ENCODE measurements around the gene GFPT2. TPM values are rescaled to one million over a fixed set of nuclear protein-coding genes. Genes with fewer than 3 reads are reported as not detected.
"Not testable (repeated sequence)": the region's sequence is repeated elsewhere in the genome, so short reads cannot be mapped to it uniquely, and the experiment has no call there.

GFPT2 gene
- total RNA-seq, 1 experiment from 2014 or later, result 138 TPM

DNA sequence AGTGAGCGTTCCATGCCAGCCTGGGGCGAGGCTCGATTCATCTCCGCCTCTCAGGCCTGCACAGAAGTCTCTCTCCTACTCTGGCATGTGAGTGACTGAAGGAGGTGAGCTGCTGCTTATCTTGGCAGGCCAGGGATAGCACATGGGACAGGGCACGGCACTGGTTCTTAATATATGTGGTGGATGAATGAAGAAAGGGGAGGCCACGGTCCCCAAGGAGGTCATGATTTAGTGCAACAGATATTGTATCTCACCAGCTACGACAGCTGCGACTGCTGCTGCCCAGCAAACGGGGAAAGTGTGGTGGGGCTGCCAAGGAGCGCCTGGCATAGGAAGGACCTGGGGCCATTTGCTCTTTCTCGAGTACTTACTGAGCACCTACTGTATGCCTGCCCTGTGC lies 41.9 kb downstream of the GFPT2 start:
- no peaks in the 10 kb centered on the region for H3K27me3 ChIP-seq (replicated peaks)

DNA sequence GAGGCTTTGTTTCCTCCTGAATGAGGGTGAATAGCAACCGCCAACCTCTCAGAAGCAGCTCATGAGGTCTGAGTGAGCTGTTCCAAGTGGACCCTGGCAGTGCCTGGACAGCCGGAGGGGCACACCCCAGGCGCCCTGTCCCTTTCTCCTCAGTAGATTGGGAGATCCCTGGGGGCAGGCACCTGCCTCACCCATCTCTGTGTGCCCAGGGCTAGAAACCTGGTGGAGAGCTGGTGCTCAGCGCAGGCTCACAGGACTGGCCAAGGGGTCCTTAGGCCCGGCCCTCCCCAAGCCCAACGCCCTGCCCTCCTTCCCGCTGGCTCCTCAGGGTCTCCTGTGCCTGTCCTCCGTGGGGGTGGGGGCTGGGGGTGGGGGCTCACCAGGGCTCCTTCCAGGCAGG lies 46.3 kb downstream of the GFPT2 start:
- no peaks in the 10 kb centered on the region for H3K9me3 ChIP-seq (replicated peaks)
- no peak for DNase-seq (ENCODE audit: low read depth in 1 of 2, low spot score in 2 of 2)

More for the DNA sequence above, 41.9 kb downstream of the GFPT2 start:
- Histone ChIP-seq H3K4me3 (no peak overlapping the region), H3K4me1 (replicated peaks) (no peaks in the 10 kb centered on the region), H3K9me3 (replicated peaks) (no peaks in the 10 kb centered on the region), H3K36me3 (peaks cover 85% of the 10 kb centered on the region), H3K27ac (no peak overlapping the region)
- DNase-seq (ENCODE audit: low read depth in 1 of 2, low spot score in 2 of 2), result no peak

DNA sequence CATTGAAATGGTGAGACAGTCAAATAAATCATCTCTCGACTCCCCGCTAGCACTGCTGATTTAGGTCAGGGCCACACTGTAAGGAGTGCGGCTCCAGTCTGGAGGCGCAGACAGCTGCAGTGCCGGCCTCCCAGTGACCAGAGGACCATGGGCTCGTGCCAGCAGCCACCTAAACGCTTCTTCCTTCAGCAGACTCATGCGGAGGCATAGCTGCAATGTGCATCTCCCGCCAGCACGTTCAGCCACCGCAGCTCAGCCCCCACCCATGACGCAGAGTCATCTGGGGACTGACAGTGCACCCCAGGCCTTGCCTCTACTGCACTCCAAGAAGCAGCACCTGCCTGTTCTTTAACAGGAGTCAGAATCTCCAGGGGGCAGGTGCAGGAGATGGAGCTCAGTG lies 47.7 kb downstream of the GFPT2 start:
- H3K4me3 ChIP-seq, result no peak overlapping the region
- no peaks in the 10 kb centered on the region for H3K9me3 ChIP-seq (replicated peaks)
- no peaks in the 10 kb centered on the region for H3K4me1 ChIP-seq (replicated peaks)
- peaks cover 88% of the 10 kb centered on the region for H3K36me3 ChIP-seq
- no peak for DNase-seq (ENCODE audit: low read depth in 1 of 2, low spot score in 2 of 2)
- H3K27me3 ChIP-seq (replicated peaks), result no peaks in the 10 kb centered on the region
- H3K27ac ChIP-seq, result no peak overlapping the region

More for the DNA sequence above, 46.3 kb downstream of the GFPT2 start:
- H3K27me3 ChIP-seq (replicated peaks), result no peaks in the 10 kb centered on the region
- no peak overlapping the region for H3K27ac ChIP-seq
- no peak overlapping the region for H3K4me3 ChIP-seq
- H3K36me3 ChIP-seq, result peaks cover 84% of the 10 kb centered on the region
- H3K4me1 ChIP-seq (replicated peaks), result no peaks in the 10 kb centered on the region

DNA sequence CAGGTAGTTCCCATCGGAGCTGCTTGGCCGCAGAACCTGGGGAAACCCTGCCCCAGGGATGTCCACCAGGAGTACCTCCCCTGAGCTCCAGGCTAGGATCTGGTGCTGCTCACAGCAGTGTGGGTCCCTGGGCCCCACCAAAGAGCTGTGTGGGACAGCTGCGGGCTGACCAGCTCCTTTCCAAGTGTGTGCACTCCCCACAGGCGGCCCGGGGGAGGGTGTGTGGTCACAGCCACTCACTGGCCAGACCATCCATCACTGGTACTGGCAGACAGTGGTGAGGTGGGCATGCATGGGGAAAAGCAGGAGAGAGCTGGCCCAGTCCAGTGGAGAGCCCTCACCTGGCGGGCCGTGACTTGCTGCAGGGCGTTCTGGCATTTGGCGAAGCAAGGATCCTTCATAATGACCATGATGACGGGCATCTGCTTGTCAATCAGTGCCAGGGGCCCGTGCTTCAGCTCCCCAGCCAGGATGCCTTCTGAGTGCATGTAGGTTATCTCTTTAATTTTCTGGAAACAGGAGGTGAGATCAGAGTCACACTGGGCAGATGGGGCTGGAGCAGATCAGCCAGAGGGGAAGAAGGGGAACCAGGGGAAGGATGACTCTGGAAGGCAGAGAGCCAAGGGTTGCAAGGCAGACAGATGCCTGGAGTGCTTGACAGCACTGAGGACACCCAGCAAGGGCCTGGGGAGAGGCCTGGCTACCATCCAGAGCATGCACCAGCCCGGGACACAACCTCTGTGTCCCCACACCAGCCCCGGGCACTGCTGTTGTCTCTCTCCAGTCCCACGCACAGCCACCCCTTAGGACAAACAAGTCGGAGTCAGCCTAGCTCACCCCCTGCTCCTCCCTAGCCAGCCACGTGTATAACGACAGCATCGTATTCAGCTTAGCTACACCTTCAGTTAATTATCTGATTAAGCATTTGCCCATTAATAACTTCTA lies 48.4 kb downstream of the GFPT2 start:
- H3K4me1 ChIP-seq (replicated peaks), result no peaks in the 10 kb centered on the region
- no peak overlapping the region for H3K27ac ChIP-seq
- no peaks in the 10 kb centered on the region for H3K27me3 ChIP-seq (replicated peaks)
- H3K36me3 ChIP-seq, result peaks cover 86% of the 10 kb centered on the region
- H3K9me3 ChIP-seq (replicated peaks), result no peaks in the 10 kb centered on the region
- no peak for DNase-seq (ENCODE audit: low read depth in 1 of 2, low spot score in 2 of 2)
- no peak overlapping the region for H3K4me3 ChIP-seq

DNA sequence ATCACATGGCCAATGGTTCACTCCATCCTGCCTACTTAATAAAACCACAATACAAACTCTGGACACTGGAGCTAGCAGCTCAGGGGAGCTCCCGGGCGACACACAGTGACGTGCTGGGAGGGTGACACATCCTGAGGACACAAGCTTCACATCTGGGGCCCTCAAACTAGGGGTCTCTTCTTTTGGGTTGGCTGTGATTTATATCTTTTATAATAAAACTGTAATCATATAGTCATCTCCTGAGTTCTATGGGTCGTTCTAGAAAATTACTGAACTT lies 49.2 kb downstream of the GFPT2 start:
- no peak for DNase-seq (ENCODE audit: low read depth in 1 of 2, low spot score in 2 of 2)
- Histone ChIP-seq H3K36me3 (peaks cover 78% of the 10 kb centered on the region), H3K4me1 (replicated peaks) (no peaks in the 10 kb centered on the region)

DNA sequence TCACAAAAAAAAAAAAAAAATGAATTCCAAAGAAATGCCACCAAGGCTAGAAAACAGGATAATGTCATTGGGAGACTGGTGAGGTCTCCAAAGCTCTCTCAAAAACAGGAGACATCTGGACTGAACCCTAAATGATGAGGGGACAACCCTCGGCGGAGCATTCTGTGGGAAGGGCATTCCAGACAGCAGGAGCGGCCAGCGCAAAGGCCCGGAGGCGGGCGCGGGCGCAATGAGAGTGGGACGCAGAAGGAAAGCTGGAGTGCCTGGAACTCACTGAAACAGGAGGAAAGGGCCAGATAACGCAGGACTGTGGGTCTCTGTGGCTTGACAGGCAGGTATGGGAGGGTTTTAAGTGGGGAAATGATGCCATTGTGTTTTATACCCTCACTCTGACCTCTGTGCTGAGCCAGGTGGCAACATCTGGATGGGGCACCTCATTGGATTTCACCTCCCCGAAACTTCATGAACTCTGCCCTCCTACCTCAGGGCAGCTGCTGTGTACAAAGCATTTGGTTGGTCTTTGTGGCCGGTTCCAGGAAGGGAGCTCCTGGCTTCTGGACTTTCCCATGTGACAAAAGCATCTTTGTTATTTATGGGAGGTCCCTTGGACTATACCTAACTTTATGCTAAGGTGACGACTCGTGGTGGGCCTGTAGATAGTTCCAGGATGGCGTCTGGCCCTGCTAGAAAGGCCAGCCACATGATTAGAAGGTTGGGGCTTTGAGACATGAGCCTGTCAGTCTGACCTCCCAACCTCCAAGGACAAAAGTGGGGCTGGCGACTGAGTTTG lies 49.7 kb downstream of the GFPT2 start:
- no peaks in the 10 kb centered on the region for H3K4me1 ChIP-seq (replicated peaks)
- peaks cover 73% of the 10 kb centered on the region for H3K36me3 ChIP-seq
- H3K27ac ChIP-seq, result no peak overlapping the region
- no peak for DNase-seq (ENCODE audit: low read depth in 1 of 2, low spot score in 2 of 2)
- no peaks in the 10 kb centered on the region for H3K9me3 ChIP-seq (replicated peaks)
- no peaks in the 10 kb centered on the region for H3K27me3 ChIP-seq (replicated peaks)
- H3K4me3 ChIP-seq, result no peak overlapping the region

More for the DNA sequence above, 49.2 kb downstream of the GFPT2 start:
- H3K9me3 ChIP-seq (replicated peaks), result no peaks in the 10 kb centered on the region
- H3K27me3 ChIP-seq (replicated peaks), result no peaks in the 10 kb centered on the region
- H3K27ac ChIP-seq, result no peak overlapping the region
- no peak overlapping the region for H3K4me3 ChIP-seq

DNA sequence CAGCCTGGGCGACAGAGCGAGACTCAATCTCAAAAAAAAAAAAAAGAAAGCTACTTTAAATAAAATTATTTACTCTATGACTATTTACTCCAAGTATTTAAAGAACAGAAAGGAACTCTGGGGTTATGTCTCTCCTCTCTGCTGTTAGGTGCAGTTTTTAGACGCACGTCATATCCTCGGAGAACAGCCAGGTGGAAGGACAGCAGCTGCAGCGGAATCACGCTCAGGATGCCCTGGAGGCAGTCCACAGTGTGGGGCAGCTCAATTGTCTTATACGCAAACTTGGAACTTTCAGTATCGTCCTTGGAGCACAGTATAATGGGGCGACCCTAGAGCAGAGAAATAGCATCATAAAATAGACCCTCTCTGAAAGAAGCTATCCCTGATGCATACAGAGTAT lies 50.9 kb downstream of the GFPT2 start:
- no peaks in the 10 kb centered on the region for H3K27me3 ChIP-seq (replicated peaks)
- no peak overlapping the region for H3K4me3 ChIP-seq
- H3K9me3 ChIP-seq (replicated peaks), result no peaks in the 10 kb centered on the region
- DNase-seq (ENCODE audit: low read depth in 1 of 2, low spot score in 2 of 2), result no peak
- no peak overlapping the region for H3K27ac ChIP-seq
- H3K4me1 ChIP-seq (replicated peaks), result no peaks in the 10 kb centered on the region
- peaks cover 64% of the 10 kb centered on the region for H3K36me3 ChIP-seq

DNA sequence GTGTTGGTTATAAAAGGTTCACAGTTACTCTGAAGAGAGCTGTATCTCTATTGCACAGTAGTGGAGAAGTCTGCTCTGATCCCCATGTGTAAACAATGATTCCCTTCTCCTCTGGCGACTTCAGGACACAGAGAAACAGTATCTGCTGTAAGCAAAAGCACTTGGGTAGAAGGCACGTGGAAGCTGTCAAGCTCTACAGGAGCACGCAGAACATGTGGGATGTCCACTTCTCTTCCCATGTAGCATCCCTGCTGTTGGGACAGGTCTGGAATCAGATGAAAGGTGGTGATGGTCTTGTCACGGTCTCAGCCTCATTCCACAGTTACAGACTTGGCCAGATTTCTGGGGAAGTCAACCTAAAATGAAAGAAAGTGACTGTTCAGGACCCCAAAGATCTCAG lies 51.9 kb downstream of the GFPT2 start:
- Histone ChIP-seq H3K27me3 (replicated peaks) (no peaks in the 10 kb centered on the region), H3K9me3 (replicated peaks) (no peaks in the 10 kb centered on the region), H3K4me1 (replicated peaks) (no peaks in the 10 kb centered on the region), H3K36me3 (peaks cover 56% of the 10 kb centered on the region), H3K4me3 (no peak overlapping the region), H3K27ac (no peak overlapping the region)
- DNase-seq (ENCODE audit: low read depth in 1 of 2, low spot score in 2 of 2), result no peak

DNA sequence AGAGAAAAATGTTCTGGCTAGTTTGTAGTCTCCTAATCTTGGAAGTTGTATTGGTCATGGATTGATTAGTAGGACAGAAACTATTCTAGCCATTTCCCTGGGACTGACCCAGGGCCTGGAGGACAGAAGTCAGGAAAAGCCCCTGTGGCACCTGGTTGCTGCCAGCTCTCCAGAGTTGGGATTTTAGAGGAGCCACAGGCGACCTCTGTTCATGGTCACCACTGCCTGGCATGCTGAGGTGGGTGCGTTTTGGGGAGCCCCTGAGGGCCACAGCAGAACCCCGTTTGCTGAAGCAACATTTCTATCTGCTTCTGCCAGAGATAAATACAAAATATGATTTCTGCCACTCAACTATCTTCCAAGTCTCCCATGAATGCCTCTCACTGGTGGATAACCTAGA lies 53.6 kb downstream of the GFPT2 start:
- Histone ChIP-seq H3K27me3 (replicated peaks) (no peaks in the 10 kb centered on the region), H3K27ac (no peak overlapping the region), H3K36me3 (peaks cover 40% of the 10 kb centered on the region), H3K4me3 (no peak overlapping the region), H3K9me3 (replicated peaks) (no peaks in the 10 kb centered on the region), H3K4me1 (replicated peaks) (no peaks in the 10 kb centered on the region)
- DNase-seq (ENCODE audit: low read depth in 1 of 2, low spot score in 2 of 2), result no peak

DNA sequence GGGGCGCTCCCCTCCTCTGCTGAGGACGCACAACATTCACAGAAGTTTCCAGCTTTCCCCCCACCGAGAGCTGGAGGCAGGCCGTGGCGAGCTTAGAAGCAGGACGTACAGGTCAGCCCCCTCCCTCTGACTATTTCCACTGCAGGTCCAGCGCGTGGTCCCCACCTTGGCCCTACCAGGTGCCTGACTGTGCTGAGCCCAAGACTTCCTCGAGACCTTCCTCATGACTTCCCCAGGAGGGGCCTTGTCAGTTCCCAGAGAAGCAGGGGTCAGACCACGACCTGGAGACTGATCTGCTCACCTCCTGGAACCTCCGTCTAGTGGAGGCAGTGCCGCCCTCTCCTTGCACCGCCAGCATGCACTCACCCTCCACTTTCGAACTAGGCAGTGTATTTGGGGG lies 54.1 kb downstream of the GFPT2 start:
- H3K4me3 ChIP-seq; H3K4me1 ChIP-seq (replicated peaks); H3K27ac ChIP-seq; H3K9me3 ChIP-seq (replicated peaks); H3K27me3 ChIP-seq (replicated peaks); DNase-seq (ENCODE audit: low read depth in 1 of 2, low spot score in 2 of 2): not testable (repeated sequence)
- H3K36me3 ChIP-seq, result peaks cover 39% of the 10 kb centered on the region

DNA sequence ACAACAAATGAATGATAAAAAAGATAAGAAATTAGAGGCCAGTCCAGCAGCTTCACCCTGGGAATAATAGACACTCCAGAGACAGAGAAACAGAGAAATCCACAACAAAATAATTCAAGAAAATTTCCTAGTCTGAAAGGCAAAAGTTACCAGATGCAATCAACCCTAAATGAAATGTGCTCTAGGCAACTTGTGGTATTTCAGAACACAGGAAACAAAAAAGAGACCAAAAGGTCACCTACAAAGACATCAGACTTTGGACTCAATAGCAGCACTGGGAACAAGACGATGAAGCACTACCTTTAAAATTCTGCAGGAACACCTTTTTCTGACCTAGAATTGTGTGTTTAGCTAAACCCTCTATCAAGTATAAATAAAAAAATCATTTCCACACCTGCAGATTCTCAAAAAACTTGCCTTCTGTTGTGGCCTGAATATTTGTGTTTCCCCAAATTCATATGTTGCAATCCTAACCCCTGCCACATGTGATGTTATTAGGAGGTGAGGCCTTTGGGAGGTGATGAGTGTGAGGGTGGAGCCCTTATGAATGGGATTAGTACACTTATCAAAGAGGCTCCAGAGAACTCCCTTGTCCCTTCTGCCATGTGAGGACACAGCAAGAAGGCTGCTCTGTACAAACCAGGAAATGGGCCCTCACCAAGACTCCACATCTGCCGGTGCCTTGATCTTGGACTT lies 55.4 kb downstream of the GFPT2 start:
- H3K4me3 ChIP-seq, result no peak overlapping the region
- no peaks in the 10 kb centered on the region for H3K27me3 ChIP-seq (replicated peaks)
- no peaks in the 10 kb centered on the region for H3K9me3 ChIP-seq (replicated peaks)
- peaks cover 11% of the 10 kb centered on the region for H3K4me1 ChIP-seq (replicated peaks)
- no peak for DNase-seq (ENCODE audit: low read depth in 1 of 2, low spot score in 2 of 2)
- H3K36me3 ChIP-seq, result peaks cover 29% of the 10 kb centered on the region
- no peak overlapping the region for H3K27ac ChIP-seq

DNA sequence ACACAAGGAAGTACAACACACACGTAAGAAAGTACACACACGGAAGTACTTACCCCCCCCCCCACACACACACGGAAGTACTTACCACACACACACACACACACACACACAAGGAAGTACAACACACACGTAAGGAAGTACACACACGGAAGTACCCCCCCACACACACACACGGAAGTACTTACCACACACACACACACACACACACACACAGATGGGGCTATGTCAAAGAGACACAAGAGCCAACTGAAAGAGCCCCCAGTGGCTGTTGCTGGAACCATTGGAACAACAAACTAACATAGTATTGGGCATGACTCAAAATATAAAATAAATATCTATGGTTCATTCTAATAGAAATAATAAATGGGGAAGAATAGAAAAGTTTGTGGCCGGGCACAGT lies 56.4 kb downstream of the GFPT2 start:
- Histone ChIP-seq H3K4me3 (no peak overlapping the region), H3K9me3 (replicated peaks) (no peaks in the 10 kb centered on the region), H3K27me3 (replicated peaks) (no peaks in the 10 kb centered on the region), H3K36me3 (peaks cover 26% of the 10 kb centered on the region), H3K4me1 (replicated peaks) (peaks cover 17% of the 10 kb centered on the region), H3K27ac (no peak overlapping the region)
- DNase-seq (ENCODE audit: low read depth in 1 of 2, low spot score in 2 of 2), result no peak

DNA sequence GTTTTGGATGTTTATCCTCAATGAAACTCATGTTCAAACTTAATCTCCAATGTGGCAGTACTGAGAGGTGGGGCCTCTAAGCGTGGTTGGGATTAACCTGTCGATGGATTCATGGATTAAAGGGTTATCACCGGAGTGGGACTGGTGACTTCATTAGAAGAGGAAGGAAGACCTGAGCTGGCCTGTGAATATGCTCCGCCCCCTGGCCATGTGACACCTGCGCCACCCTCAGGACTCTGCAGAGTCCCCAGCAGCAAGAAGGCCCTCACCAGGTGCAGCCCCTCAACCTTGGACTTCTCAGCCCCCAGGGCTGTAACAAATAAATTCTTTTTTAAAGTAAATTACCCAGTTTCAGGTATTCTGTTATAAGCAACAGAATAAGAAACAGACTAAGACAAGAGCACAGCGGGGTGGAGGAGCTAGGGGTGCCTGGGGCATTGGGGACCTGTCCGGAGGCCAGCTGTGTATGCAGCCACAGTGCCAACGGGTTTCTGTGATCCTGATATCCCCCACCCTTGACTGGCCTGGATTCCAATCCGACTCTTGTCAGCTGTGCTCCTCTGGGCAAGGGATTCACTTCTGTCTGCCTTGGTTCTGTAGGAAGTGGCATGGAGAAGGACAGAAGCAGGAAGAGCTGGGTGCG lies 58.1 kb downstream of the GFPT2 start:
- Histone ChIP-seq H3K4me1 (replicated peaks) (peaks cover 25% of the 10 kb centered on the region), H3K9me3 (replicated peaks) (no peaks in the 10 kb centered on the region), H3K27me3 (replicated peaks) (no peaks in the 10 kb centered on the region), H3K4me3 (no peak overlapping the region), H3K36me3 (peaks cover 11% of the 10 kb centered on the region), H3K27ac (no peak overlapping the region)
- no peak for DNase-seq (ENCODE audit: low read depth in 1 of 2, low spot score in 2 of 2)

Measured in SJSA1 (cell line).